Stimulated activated CD8-positive, alpha-beta memory T cell treated with anti-CD3 and anti-CD28 coated beads, Interleukin-2, amount 100 ng/mL, for 48 hours (primary cell): ENCODE results near the gene LEKR1.

Experiments
- DNase-seq, 2 donors: peaks; one replicate each; pipeline ENCODE4 v3.0.0-alpha.2; 2020; ENCODE audit warnings: low read depth in 2 of 2

Gene LEKR1

DNA sequence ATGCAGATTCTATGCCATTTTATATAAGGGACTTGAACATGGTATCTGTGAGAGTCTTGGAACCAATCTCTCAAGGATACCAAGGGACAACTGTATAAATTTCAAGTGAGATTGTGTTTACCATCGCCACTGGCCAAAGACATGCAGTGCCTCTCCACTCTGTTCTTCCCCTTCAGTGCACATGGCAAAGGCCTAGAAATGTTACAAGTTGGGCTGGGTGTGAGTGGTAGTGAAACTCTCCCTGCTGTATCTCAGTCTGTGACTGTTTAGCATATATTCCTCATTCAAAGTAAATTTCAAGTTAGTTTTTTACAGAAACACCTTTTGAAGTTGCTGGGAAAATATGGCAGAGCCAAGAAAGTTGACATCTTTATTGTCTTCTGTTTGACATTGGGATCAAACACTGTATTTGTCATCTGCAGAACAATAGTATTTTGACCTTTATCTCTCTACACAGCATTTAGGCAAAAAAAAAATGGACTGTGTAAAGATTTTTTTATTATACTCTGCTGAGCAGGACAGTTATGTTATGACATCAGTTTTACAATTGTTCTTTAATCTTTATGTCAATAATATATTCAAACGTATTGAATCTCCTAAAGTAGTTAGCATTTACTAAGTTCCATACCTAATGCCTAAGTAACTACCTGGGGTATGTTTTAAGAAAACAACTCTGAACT is 232.4 kb downstream of the LEKR1 start:
- no peak for DNase-seq

DNA sequence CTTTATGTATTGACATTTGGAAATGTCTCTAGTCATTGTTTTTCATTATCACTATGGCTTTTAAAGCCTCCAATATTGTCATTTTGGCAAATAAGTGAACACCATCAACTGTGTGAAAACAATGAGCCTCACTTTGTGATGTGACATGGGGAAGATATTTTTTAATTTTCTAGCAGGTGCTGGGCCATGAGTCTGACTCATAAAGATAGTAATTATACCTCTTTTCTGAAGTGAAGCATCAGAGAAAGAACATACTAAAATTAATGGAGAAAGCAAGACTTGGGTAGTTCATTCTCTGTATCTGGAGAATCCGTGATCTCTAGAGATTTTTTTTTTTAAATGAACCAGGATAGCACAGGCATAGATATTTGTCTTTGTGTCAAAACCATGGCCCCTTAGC is 233.0 kb downstream of the LEKR1 start:
- no peak for DNase-seq

DNA sequence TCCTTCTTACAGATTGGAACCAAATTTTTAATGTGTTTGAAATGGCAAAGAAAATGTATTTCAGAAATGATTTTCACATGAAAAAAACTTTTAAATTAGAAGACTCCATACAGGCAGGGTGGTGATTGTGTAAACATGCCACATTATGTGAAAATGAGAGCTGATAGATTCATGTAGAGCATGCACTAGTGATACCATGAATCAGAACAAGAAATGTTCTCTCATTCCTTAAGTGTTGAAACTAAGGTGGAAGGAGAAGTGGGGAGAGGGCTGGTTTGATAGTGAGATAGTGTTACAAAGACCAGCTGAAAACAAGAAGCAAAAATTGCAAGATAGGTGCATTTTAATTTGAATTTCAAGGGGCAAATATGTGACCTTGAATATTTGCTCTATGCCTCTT is 233.5 kb downstream of the LEKR1 start:
- DNase-seq: no peak

DNA sequence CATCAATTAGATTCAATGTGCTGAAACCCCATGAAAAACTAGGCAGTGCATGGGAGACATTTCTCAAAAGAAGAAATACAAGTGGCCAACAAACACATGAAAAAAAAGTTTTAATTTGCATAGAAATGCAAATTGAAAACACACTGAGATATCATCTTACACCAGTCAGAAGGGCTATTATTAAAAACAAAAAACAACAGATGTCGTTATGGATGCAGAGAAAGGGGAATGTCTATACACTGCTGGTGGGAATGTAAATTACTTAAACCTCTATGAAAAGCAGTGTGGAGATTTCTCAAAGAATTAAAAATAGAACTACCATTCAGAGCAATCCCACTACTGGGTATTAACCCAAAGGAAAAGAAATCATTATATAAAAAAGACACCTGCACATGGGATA is 235.1 kb downstream of the LEKR1 start:
- no peak for DNase-seq

DNA sequence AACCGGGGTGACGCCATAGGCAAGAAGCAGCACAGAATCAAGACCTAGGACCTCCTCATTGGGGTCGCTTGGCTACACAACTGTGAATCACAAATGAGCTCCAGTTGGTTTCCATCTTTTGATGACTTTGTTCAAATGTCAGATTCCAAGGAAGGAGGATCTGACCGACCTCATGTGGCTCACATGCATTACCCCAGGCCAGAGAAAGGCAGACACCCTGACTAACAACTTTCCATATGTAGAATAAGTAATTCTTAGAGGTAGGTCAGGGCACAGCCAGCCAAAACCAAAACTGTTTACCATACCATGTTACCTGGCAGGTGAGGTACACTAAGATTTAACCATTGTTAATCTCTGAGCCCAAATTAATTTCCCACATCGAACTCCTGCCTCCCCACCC is 237.3 kb downstream of the LEKR1 start:
- DNase-seq: no peak

DNA sequence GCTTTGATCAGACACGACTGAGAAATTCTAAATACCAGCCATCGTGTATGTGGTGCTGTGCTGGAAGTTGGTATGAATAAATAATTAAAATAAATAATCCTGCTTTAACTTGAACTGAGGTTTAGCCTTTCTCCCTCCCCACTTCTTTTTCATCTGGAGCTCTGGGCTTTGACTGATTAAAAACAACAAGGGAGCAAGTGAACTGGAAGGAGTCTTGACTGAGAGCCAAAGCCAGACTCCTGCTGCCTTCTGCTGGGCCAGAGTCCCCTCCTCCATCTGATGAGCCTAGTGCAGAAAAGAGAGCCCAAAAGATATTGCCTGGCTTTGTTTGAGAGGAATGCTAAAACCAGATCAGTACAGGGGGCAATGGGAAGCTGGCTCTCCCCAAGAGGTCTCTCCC is 237.8 kb downstream of the LEKR1 start:
- no peak for DNase-seq

DNA sequence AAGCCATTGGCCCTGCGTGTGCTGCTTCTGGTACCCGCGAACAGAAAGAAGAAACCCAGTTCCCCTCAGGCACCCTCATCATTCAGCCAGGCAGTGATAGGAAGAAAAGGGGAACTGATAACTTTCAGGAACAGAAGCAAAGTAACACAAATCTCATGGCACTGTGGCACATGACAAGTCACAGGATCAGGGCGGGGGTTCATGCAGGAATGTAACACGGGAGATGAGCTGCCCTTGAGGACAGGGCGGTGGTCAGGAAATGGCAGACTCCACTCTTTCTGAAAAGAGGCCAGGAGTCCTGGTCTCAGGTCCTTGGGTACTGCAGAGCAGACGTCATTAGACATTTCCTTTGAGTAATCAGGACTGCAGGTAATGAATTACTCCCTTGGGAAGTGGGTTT is 238.2 kb downstream of the LEKR1 start:
- DNase-seq: no peak

DNA sequence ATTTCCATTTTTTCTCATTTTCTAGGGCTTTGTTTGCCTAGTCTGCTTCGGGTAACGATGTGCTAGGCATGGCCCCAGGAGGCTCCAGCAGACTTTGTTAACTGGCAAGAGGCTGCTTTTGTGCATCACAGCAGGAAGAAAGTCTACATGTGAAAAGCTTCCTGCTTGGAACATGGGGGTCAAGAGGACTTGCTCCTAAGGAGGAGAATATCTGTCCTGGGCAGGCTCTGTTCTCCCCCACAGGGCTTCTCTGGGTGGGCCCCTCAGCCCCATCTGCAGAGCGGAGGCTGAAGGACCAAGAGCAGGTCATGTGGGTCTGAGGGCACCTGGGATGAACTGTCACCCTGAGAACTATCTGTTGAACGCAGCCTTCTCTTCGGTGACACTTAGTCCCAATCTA is 239.0 kb downstream of the LEKR1 start:
- no peak for DNase-seq

DNA sequence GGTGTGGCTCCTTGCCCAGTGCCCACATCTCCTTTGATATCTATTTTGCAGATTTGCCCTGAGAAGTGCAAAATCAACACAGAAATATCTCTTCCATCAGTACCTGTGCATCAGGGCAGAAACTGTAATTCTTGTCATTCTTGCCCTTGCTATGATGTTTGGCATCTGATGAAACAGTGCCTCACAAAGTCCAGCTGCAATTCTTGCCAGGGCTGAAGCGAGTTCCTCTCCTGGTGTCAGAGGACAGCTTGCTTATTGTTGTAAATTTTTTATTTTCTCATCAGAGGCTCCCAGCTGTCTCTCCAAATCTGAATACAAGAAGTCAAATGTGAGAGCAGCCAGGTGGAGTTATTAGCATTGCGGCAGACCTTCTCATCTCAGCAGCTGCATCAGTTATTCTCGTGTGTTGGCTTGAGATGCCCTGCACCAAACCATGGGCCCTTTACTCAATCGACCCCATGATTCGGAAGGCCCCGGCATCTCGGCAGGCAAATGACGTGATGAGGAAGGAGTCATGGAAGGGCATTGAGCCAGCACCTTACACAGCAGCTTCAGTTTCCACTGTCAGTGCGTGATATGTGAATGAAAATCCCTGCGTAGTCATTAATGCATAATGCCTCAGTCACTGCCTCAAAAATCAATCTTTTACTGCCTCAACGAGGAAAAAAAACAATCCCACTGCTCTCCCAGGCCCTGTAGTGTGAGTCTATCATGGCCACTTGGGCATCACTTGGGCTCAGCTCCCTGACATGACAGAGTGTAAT is 240.4 kb downstream of the LEKR1 start:
- no peak for DNase-seq

DNA sequence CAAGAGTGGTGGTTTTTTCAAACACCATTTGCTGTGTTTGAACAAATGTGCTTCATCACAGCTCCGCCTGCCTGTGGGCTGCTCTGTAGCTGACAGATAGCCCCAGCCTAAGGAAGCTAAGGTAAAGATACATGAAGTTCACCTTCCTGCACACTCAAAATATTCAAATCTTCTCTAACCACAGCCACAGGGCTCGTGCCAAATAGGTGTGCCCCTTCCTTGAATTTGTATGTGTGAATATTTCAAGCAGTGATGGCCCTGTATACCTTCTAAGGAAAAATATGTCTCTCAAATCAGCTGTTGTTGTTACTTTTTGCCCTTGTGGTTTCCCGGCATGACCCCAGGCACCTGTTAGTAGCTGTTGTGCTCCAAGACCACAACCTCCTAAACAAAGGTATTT is 241.0 kb downstream of the LEKR1 start:
- DNase-seq: no peak

DNA sequence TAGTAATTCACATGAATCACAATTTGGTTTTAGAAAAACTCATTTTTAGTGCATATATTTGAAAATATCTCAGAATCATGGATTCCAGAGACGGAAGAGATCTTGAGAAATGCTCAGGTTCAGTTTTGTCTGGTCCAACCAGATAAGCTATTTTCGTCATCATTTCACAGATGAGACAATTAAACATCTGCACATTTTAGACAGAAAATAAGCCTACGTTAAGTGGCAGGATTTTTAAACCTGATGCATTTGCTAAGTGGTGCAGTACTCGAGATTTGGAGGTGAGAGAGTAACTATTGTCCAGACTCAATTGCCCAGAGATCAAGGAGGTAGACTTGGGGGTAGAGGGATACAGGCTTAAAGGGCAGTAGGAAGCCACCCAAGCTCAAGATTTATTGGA is 243.3 kb downstream of the LEKR1 start:
- DNase-seq: no peak

DNA sequence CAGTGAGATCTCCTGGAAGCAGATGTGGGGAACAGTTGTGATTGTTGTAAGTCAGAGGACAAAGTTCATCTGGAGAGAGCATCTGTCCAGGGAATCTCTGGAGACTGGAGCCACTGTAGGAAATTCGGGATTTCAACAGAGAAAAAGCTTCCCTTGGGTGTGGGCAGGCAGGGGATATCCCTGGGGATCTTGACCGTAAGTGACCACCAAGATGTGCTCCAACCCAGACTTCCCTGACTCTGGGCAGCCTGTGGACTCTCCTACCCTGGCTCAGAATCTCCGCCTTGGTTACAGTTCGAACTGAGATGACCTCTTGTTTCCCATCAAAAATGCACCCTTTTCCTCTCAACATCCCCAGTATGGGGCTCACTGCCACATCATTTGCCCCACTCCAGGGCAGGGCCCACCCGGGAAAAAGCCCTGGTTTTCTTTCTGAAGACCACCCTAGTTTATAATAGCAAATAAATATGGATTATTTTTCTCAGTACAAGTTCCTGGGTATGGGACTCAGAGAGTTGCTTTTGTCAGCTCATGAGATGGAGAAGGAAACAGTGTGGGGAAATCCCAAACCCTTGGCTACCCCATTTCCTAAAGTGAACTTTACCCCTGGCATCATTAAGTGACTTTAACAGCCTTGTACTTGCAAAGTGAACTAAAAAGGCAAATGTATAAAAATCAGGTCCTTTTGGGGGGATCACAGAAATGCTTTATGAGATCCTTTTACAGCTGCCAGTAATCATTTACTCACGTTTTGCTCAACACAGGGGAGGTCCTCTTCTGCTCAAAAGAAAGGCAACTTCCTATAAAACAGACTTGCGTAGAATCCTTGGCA is 243.9 kb downstream of the LEKR1 start:
- DNase-seq: no peak

DNA sequence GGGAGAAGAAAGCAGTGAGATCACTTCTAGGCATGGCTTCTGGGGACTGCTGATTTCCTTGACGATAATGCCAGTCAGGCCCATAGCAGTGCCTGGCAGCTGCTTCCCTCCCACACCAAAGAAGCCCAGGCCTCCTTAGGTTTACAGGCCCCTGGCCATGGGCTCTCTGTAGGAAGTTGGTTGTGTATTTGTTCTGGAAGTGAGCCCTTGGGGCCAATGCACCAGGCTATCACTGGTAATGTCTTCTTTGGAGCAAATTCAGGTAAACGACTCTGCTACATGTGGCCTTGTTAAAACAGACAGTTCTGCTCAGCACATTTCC is 244.5 kb downstream of the LEKR1 start:
- no peak for DNase-seq

DNA sequence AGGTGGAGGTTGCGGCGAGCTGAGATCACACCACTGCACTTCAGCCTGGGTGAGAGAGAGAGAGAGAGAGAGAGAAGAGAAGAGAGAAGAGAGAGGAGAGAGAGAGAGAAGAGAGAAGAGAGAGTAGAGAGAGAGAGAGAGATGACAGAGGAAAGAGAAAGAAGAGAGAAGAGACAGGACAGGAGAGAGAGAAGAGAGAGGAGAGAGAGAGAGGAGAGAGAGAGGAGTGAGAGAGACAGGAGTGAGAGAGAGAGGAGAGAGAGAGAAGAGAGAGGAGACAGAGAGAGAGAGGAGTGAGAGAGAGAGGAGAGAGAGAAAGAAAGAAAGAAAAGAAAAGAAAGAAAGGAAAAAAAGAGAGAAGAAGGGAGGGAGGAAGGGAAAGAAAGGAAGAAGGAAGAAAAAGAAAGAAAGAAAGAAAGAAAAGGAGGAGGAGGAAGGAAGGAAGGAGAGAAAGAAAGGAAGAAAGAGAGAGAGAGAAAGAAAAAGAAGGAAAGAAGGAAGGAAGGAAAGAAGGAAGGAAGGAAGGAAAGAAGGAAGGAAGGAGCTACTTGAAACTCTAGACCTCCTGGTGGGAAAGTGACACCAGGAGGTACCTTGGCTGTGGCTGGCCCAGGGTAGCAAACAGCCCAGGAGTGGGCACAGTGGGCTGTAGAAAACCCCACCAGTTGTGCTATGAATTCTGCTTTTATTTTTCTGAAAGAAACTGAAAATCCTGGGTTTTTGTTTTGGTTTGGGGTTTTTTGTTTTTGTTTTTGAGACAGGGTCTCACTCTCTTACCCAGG is 245.8 kb downstream of the LEKR1 start:
- no peak for DNase-seq

DNA sequence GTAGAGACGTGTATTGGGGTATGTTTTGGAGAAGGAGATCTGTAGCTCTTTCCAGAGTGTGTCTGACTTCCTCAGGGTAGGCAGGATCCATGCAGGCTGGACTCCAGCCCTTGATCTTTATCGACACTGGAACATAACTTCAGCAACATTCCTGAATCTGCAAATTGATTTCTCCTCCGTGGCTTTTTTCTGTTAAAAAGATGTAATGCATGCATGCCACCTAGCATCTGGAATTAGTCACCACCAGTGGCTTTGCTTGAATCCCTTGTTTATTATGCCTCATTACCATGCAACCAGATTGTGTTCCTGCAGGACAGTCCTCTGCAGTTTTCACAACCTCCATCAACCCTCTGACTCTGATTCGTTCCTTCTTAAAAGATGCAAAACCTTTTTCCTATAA is 247.7 kb downstream of the LEKR1 start:
- DNase-seq: no peak

DNA sequence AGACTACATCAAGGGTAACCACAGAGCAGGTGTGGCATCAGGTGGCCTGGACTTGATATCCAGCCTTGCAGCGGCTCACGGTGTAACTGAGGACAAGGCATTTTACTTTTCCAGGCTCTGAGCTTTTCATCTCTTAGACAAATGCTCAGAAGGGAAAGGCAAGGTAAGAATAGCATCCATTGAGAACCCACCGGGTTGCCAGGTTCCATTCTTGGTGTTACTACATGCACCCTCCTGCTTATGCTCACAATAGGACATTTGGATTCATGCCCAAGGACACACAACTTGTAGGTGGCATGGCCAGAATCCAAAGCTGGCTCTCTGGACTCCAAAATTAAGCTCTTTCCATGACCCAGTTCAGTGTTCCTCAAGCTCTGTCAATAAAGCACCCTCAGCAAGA is 248.3 kb downstream of the LEKR1 start:
- no peak for DNase-seq

DNA sequence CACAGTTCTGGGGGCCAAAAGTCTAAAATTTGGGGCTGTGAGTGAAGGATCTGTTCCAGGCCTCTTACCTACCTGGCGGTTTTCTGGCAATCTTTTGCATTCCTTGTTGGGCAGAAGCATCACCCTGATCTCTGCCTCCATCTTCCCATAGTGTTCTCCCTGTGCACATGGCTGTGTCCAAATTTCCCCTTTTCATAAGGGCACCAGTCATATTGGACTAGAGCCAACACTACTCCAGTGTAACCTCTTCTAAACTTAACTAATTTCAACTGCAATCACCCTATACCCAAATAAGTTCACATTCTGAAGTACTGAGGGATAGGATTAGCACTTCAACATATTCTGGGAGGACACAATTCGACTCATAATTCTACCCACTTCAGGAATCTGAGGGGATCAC is 248.8 kb downstream of the LEKR1 start:
- no peak for DNase-seq

DNA sequence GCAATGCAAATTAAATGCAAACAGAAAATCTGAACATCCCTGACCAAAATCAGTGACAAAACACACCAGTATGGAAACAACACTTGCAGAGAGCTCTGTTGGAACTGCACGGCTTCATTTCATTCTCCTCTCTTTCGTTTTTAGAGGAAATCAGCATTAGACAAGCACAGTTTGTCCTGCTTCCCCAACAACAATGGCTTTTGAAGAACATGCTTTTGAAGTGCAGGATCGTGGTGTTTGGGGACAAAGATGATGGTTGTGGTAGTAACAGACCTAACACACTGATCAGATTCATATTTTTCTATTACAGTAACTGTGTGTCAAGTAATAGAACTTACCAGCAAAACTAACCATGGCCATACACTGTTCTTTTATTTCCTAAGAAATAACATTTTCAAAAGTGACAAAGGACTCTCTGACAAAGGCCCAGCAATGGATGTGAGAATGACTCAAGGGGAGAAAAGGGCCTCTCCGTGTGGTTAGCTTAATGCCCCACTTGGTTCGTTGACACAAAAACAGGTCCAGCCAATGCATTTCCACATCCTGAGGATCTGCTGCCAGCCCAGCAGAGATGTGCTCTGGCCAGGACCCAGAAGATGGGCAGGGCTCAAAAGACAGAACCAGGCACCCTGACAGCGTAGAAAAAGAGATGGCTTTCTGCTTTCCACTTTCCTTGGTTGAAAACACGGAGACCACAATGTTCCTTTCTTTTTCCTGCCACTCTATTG is 249.7 kb downstream of the LEKR1 start:
- no peak for DNase-seq

DNA sequence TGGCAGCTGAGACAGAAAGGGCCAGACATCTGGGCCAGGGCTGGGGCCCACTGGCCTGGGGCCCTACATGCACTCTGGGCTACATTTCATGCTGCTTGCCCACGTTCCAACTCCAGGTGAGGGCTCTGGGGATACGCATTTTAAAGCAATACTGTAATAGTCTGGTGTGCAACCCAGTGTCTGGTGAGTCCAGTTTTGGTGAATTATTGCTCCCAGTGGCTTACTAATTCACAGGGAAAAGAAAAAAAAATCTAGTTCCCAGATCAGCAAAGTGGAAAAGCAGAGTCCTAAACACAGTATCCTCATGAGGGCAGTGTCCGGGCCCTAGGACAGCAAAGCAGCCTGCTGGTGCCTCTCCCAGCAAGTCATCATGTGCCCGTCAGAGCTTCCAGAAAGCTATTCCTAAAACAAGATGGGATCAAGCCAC is 251.4 kb downstream of the LEKR1 start:
- no peak for DNase-seq

DNA sequence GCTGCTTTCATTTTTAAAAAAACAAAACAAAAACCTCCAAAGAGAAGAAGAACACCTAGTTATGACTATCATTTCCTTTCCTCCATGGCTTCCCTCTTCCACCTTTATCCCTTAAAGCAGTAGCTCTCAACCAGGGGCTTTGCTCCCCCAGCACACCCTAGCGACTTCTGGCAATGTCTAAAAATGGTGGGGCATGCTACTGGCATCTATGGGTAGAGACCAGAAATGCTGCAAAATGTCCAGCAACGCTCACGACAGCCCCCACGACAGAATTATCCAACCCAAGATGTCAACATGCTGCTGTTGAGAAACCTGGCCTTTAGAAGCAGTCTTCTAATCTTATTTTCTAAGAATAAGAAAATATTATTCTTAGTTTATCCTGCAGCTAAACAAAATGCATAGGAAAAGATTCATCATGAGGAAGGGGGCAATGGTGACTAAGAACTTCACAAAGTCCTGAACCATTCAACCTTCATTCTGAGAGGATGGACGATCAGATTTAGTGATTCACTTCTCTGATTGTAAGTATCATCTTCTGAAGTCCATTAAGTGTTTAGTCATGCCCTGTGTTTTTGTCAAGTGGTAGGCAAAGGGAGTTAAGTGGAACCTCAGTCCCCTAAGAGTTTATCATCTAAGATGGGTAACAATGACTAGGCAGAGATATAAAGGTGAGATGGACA is 252.1 kb downstream of the LEKR1 start:
- no peak for DNase-seq

DNA sequence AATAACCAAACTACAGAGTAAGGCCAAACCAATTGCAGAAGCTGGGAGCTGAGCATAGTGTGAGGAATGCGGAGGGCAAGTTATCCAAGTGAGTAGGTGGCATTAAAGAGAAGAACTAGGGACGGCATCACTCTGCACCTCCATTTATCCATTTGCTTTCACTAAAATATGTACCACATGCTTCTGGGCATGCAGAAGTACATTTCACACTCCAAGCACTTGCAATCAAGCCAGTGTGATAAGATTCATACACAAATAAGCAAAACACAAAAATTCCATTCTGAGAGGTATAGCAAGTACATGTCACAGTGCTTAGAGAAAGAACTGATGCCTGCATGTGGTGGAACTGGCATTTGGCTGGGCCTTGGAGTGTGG is 252.6 kb downstream of the LEKR1 start:
- no peak for DNase-seq
